Measurements from ENCODE around the gene VPS50.
"Not testable (repeated sequence)": the region's sequence is repeated elsewhere in the genome, so short reads cannot be mapped to it uniquely, and the experiment has no call there.

Gene VPS50

GRCh38 chr7:93332172-93332571 is 100.0 kb downstream of the VPS50 start:
- no peak for DNase-seq

DNA sequence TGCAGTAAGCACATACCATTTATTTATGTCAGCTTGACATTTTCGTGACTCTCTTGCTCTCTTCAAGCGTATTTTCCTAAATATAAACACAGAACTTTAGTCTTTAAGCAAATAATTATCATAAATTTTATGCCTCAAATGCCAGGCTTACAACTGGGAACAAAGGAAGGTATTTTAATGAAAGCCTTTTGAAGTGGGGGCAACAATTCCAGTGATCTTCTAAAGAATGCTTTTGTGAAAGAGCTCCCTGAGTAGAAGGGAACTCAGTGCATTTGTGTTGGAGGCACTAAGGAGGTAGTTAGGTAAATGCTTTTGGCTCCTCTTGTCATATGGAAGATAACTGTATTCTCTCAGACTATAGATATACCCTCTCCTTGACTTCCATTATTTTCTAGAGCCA is 104.9 kb downstream of the VPS50 start:
- no peak for DNase-seq

- not testable (repeated sequence) for DNase-seq
Measured at GRCh38 chr7:93342178-93342577, 110.0 kb downstream of the VPS50 start.

- DNase-seq = no peak
Measured at GRCh38 chr7:93350338-93350737, 118.2 kb downstream of the VPS50 start.

DNA sequence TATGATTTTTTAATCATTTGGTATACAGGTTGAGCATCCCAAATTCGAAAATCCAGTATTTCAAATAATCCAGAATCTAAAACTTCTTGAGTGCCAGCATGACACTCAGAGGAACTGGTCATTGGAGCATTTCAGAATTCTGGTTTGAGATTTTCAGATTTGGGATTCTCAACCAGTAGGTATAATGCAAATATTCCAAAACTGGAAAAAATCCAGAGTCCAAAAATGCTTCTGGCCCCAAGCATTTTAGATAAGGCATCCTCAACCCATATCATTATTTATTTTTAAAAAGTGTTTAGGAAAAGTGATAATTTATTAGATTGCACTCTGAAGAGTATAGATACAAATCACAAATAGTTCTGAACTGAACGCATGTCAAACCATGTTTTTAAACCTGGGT is 120.7 kb downstream of the VPS50 start:
- DNase-seq = no peak

- no peak for DNase-seq
Measured at GRCh38 chr7:93354815-93355214, 122.6 kb downstream of the VPS50 start.

DNA sequence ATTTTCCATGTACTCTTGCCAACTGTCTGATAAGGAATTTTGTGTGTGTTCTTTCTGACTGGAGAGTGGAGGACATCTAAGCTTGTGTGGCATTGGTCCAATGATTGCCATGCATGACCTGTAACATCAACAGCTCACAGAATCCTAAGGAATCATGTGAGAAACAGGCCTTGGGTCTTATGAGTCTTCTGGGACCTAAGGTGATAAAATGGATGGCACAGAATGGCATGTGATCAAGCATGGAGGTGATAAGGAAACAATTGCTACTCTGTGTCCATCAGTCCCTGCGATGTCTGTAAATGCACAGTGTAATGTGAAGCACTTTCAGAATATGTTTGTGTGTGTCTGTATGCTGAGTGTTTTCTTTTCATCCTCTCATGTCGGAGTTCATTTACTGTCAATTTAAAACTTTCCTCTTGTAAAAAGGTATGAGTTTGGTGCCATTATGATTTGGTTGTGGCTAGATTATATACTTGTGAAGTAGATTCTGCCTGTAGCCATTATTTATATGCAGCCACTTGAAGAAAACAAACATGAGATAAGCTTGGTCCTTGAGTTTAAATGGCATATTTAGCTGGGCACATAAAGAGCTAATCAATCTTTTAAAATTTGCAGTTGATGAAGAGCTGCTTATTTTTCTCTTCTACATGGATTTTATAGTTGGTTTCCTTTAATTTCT is 127.5 kb downstream of the VPS50 start:
- no peak for DNase-seq

DNA sequence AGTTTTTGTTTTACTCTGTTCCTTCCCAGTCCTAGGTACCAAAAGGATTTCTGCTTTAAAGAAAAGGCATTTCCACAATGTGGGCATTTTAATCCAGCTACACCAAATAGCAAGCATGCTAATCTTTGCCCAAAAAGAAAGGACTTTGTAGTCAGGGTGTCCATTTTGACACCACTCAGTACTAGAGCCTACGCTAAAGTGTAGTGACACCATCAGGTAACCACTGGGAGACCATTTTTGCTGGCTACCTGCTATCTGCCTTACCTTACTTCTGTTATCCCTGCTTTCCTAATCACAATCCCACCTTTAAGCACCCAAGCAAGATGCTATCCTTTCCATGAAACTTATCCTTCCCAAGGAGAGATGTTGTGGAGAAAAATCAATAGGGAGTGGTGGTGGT is 129.7 kb downstream of the VPS50 start:
- no peak for DNase-seq

GRCh38 chr7:93364806-93365205 is 132.6 kb downstream of the VPS50 start:
- no peak for DNase-seq

GRCh38 chr7:93365341-93365740 is 133.2 kb downstream of the VPS50 start:
- no peak for DNase-seq

GRCh38 chr7:93366816-93367215 is 134.7 kb downstream of the VPS50 start:
- DNase-seq = no peak

GRCh38 chr7:93367254-93367653 is 135.1 kb downstream of the VPS50 start:
- DNase-seq = no peak

GRCh38 chr7:93370937-93371336 is 138.8 kb downstream of the VPS50 start:
- not testable (repeated sequence) for DNase-seq

- no peak for DNase-seq
Measured at GRCh38 chr7:93373537-93373936, 141.4 kb downstream of the VPS50 start.

DNA sequence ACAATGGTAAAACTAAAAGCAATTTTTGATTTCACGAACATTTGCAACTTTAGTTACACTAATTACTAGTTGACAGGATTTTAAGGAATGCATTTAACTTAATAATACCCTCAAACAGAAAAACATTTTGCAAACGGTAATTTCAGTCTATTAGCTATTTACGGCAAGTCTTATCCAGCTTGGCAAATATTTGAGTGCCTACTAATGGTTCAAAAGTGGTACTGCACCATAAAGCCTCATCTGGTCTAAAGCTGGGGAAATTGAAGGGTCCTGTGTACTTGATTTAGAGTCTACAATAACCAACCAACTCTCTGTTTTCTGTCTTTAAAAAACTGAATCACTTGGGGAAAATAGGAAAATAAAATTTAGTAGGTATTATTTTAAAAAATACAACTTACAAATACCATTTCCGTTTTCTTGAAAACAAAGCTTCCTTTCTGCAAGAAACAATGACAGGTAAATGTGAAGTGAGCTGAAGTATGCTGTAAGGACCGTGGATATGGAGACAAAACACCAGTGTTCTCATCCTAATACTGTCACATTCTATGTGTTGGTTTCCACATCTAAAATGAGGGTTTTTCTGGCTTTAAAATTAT is 142.3 kb downstream of the VPS50 start:
- DNase-seq = no peak

GRCh38 chr7:93375603-93376002 is 143.4 kb downstream of the VPS50 start:
- no peak for DNase-seq

GRCh38 chr7:93378131-93378760 is 146.1 kb downstream of the VPS50 start:
- no peak for DNase-seq

DNA sequence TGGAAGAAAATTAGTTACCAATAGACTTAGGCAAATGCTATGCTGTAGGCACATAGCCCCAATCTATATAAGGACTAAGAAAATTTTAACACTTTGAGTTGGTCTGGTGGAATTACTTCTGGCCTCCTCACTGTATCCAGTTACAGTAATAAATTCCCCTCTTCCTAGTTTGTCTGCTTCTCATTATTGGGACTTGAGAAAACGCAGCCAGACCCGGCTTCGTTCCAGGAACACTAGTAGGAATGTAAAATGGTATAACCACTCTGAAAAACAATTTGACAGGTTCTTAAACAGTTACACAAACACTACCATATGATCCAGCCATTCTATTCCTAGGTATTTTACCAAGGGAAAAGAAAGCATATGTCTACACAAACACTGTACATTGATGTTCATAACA is 150.2 kb downstream of the VPS50 start:
- no peak for DNase-seq

- DNase-seq = no peak
Measured at GRCh38 chr7:93390660-93391059, 158.5 kb downstream of the VPS50 start.

GRCh38 chr7:93392984-93393383 is 160.8 kb downstream of the VPS50 start:
- DNase-seq = no peak

DNA sequence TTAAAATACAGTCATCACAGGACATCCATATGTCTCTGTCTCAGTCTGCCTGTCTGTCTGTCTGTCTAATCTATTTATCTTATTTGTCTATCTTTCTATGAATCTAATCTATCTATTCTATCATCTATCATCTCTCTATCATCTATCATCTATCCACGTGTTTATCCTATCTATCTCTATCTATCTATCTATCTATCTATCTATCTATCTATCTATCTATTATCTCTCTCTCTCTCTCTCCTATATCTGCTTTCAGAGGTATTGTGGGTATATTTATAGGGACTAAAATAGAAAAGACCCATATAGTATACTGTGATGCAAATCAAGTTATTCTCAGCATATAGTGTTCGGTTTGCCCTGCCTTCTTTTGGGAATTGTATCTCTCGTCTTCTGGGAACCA is 167.5 kb downstream of the VPS50 start:
- DNase-seq = no peak

- DNase-seq = no peak
Measured at GRCh38 chr7:93402944-93403343, 170.8 kb downstream of the VPS50 start.

DNA sequence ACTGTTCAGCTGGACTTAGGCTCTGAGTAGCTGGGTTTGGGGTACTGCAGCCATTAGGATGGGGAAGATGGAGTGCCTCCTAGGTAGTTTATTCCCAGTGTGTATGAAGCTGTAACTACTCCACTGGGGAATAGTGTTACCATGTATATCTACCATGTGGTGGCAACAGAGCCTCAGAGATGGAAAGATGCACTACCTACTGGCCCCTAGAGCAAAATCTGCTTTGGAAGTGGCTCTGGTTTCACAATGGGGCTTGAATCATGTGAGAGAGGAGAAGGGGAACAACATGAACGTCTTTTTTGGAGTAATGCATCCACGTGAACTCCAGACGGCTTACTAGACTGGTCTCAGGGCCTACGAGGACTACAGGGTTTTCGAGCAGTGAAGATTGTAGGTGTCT is 175.1 kb downstream of the VPS50 start:
- no peak for DNase-seq

DNA sequence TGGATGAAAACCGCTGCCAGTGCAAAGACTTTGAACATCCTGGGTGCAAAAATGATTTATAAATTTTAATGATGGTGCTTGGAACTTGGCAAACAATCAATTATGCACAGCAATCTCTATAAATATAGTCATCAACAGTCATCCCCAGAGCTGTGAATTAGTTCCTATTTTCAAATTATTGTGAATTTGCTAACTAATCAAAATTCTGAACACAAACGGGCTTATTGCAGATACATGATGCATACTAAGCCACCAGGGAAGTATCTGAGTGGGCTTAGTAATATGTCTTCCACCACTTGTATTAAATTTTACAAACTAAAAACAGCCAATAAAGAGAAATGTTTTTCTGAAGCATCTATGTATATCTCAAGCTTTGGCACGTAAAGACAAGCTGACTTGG is 177.2 kb downstream of the VPS50 start:
- no peak for DNase-seq
